Neural crest cell (in vitro differentiated cells): ENCODE results near the gene NUB1. TPM values are rescaled to one million over a fixed set of nuclear protein-coding genes. Genes with fewer than 3 reads are reported as not detected.

Experiments
- DNase-seq: peaks from one replicate; pipeline ENCODE4 v3.0.0; 2021; ENCODE audit warnings: low read depth, mixed read lengths, low spot score
- H3K27ac Mint-ChIP-seq: one replicate; pipeline ENCODE4 v1.8.0; 2021; ENCODE audit warnings: mild to moderate bottlenecking, mixed read lengths; ENCODE audit not compliant: unreplicated experiment
- H3K27me3 Mint-ChIP-seq: 2 replicates; pipeline ENCODE4 v1.8.0; 2021; ENCODE audit warnings: low read depth, mild to moderate bottlenecking, mixed read lengths
- H3K36me3 Mint-ChIP-seq: 2 replicates; pipeline ENCODE4 v1.8.0; 2021; ENCODE audit warnings: low read depth, mild to moderate bottlenecking, mixed read lengths
- H3K4me1 Mint-ChIP-seq: 2 replicates; pipeline ENCODE4 v1.8.0; 2021; ENCODE audit warnings: mixed read lengths
- H3K4me3 Mint-ChIP-seq: one replicate; pipeline ENCODE4 v1.8.0; 2021; ENCODE audit warnings: mild to moderate bottlenecking, mixed read lengths
- H3K9me3 Mint-ChIP-seq: 2 replicates; pipeline ENCODE4 v1.8.0; 2021; ENCODE audit warnings: mixed read lengths
- CTCF ChIP-seq: fragments of 200-600 bp; sonication (generic); conservative IDR thresholded peaks from 2 replicates; pipeline ENCODE4 v1.5.0; 2021; ENCODE audit warnings: antibody characterized with exemption, mild to moderate bottlenecking
- total RNA-seq: library from RNA; stranded (reverse); gene quantifications from 2 replicates; pipeline ENCODE4 v1.2.1, GENCODE V29; 2021

NUB1 gene
- total RNA-seq, 1 donor from 2014 or later, result 32.6 TPM

- H3K27ac Mint-ChIP-seq, result no peak overlapping the region
- no peak overlapping the region for H3K4me3 Mint-ChIP-seq
- no peak for DNase-seq
Observed at GRCh38 chr7:151321341-151321740, 20.3 kb upstream of the NUB1 start.

GRCh38 chr7:151322906-151323305 lies 18.7 kb upstream of the NUB1 start:
- Mint-ChIP-seq H3K9me3 (peaks cover 11% of the 10 kb centered on the region), H3K36me3 (peaks cover 2% of the 10 kb centered on the region), H3K27ac (no peak overlapping the region), H3K27me3 (peaks cover 35% of the 10 kb centered on the region), H3K4me3 (no peak overlapping the region), H3K4me1 (no peaks in the 10 kb centered on the region)
- no peak for DNase-seq
- TF ChIP-seq CTCF, result no peak

More at GRCh38 chr7:151321341-151321740, 20.3 kb upstream of the NUB1 start:
- Mint-ChIP-seq H3K36me3 (peaks cover 2% of the 10 kb centered on the region), H3K4me1 (no peaks in the 10 kb centered on the region), H3K27me3 (peaks cover 28% of the 10 kb centered on the region), H3K9me3 (peaks cover 11% of the 10 kb centered on the region)
- TF ChIP-seq CTCF, result no peak

GRCh38 chr7:151327022-151327421 lies 14.6 kb upstream of the NUB1 start:
- Mint-ChIP-seq H3K36me3 (no peaks in the 10 kb centered on the region), H3K9me3 (no peaks in the 10 kb centered on the region), H3K27me3 (peaks cover 33% of the 10 kb centered on the region), H3K4me3 (no peak overlapping the region), H3K4me1 (no peaks in the 10 kb centered on the region), H3K27ac (no peak overlapping the region)
- no peak for DNase-seq
- TF ChIP-seq CTCF, result no peak

GRCh38 chr7:151327659-151328058 lies 14.0 kb upstream of the NUB1 start:
- no peak overlapping the region for H3K27ac Mint-ChIP-seq
- no peak overlapping the region for H3K4me3 Mint-ChIP-seq
- H3K27me3 Mint-ChIP-seq, result peaks cover 28% of the 10 kb centered on the region
- no peaks in the 10 kb centered on the region for H3K36me3 Mint-ChIP-seq
- H3K9me3 Mint-ChIP-seq, result no peaks in the 10 kb centered on the region
- no peak for DNase-seq
- TF ChIP-seq CTCF, result no peak
- no peaks in the 10 kb centered on the region for H3K4me1 Mint-ChIP-seq

GRCh38 chr7:151330181-151330580 lies 11.4 kb upstream of the NUB1 start:
- TF ChIP-seq CTCF, result no peak
- Mint-ChIP-seq H3K4me3 (no peak overlapping the region), H3K4me1 (no peaks in the 10 kb centered on the region), H3K27me3 (peaks cover 17% of the 10 kb centered on the region), H3K9me3 (no peaks in the 10 kb centered on the region), H3K27ac (no peak overlapping the region), H3K36me3 (no peaks in the 10 kb centered on the region)
- DNase-seq, result no peak

GRCh38 chr7:151330661-151331060 lies 11.0 kb upstream of the NUB1 start:
- H3K4me1 Mint-ChIP-seq, result no peaks in the 10 kb centered on the region
- H3K36me3 Mint-ChIP-seq, result no peaks in the 10 kb centered on the region
- H3K27me3 Mint-ChIP-seq, result peaks cover 15% of the 10 kb centered on the region
- DNase-seq, result no peak
- H3K27ac Mint-ChIP-seq, result no peak overlapping the region
- H3K9me3 Mint-ChIP-seq, result no peaks in the 10 kb centered on the region
- no peak for TF ChIP-seq CTCF
- no peak overlapping the region for H3K4me3 Mint-ChIP-seq
